K562 (cell line): Measurements from ENCODE around the gene PKP1. TPM values are rescaled to one million over a fixed set of nuclear protein-coding genes. Genes with fewer than 3 reads are reported as not detected.

Experiments
- ATAC-seq: fragments of 200-7000 bp; cut with Tn5 transposase; 3 replicates; pipeline ENCODE4 v1.9.1; 2020; ENCODE audit warnings: moderate library complexity
- BruUV-seq: library from RNA; stranded (reverse); fragments of 400-500 nt; replicated peaks from 2 replicates; lab custom pipeline; 2021; lab: Mats Ljungman, UMichigan
- CTCF ChIA-PET: fragments of 300-600 bp; formaldehyde crosslinking; extraction: SDS; loops from one replicate; lab custom pipeline; 2021; ENCODE audit warnings: low intra/inter-chr PET ratio; lab: Yijun Ruan, JAX
- POLR2A ChIA-PET: fragments of 300-600, 350-650 bp; sonication (Branson Sonifier 250); formaldehyde crosslinking; extraction: SDS; loops from one replicate; lab custom pipeline; 2021; ENCODE audit warnings: antibody characterized with exemption, inconsistent platforms; lab: Yijun Ruan, JAX
- DNase-seq, 4 experiments: peaks; one replicate each; pipeline versions ENCODE4 v3.0.0 to v3.0.0-alpha.2; 2011 to 2018; ENCODE audit warnings: low spot score in 3 of 4, mixed read lengths in 3 of 4; ENCODE audit errors: extremely low read depth in 1 of 4
- FAIRE-seq: peaks from 2 replicates; lab custom pipeline; 2011; peaks lifted over from hg19 to GRCh38; lab: Jason Lieb, UNC
- H2AFZ ChIP-seq: 2 replicates; pipeline ENCODE4 v1.6.0; 2011; ENCODE audit warnings: low read depth, low read length, control low read depth, inconsistent platforms
- H3K27ac ChIP-seq: fragments of 200-600 bp; 3 replicates; pipeline ENCODE4 v1.8.0; 2011; ENCODE audit warnings: low read depth, mild to moderate bottlenecking, control low read depth, inconsistent platforms, low read length, moderate library complexity, mixed read lengths; ENCODE audit errors: extremely low read depth
- H3K27me3 ChIP-seq, 2 experiments: fragments of 300-600 bp in 1 of 2; 2 replicates in 1 of 2; 3 replicates in 1 of 2; pipeline versions ENCODE4 v1.6.0 to v1.8.0; 2011; ENCODE audit warnings: inconsistent platforms in 2 of 2, low read length in 2 of 2, mild to moderate bottlenecking in 1 of 2, mixed read lengths in 1 of 2, moderate library complexity in 1 of 2; ENCODE audit not compliant: control insufficient read depth in 2 of 2, insufficient read depth in 2 of 2
- H3K36me3 ChIP-seq: fragments of 300-600 bp; 3 replicates; pipeline ENCODE4 v1.8.0; 2011; ENCODE audit warnings: mild to moderate bottlenecking, low read length, inconsistent platforms; ENCODE audit not compliant: control insufficient read depth, insufficient read depth
- H3K4me1 ChIP-seq, 2 experiments: fragments of 200-600 bp in 1 of 2; replicated peaks in 1 of 2; 2 replicates in 1 of 2; 3 replicates in 1 of 2; pipeline versions ENCODE4 v1.5.1 to v1.8.0; 2011; ENCODE audit warnings: inconsistent platforms in 2 of 2, low read length in 2 of 2, mild to moderate bottlenecking in 1 of 2, mixed read lengths in 1 of 2, moderate library complexity in 1 of 2; ENCODE audit not compliant: control insufficient read depth in 2 of 2, insufficient read depth in 2 of 2
- H3K4me2 ChIP-seq: 2 replicates; pipeline ENCODE4 v1.6.1; 2011; ENCODE audit warnings: low read length, control low read depth, inconsistent platforms, mixed read lengths; ENCODE audit not compliant: insufficient read depth
- H3K4me3 ChIP-seq: fragments of 200-600 bp; sonication (generic), shearing (Covaris generic); 2 replicates; pipeline ENCODE4 v1.5.1; 2016; ENCODE audit warnings: control low read depth, inconsistent platforms
- H3K79me2 ChIP-seq: fragments of 200-600 bp; 3 replicates; pipeline ENCODE4 v1.8.0; 2011; ENCODE audit warnings: low read length, inconsistent platforms; ENCODE audit not compliant: control insufficient read depth, insufficient read depth
- H3K9ac ChIP-seq, 2 experiments: 2 replicates each; pipeline versions ENCODE4 v1.6.0 to v1.6.1; 2011; ENCODE audit warnings: low read depth in 2 of 2, low read length in 2 of 2, control low read depth in 1 of 2, inconsistent platforms in 1 of 2, mild to moderate bottlenecking in 1 of 2, mixed read lengths in 1 of 2; ENCODE audit not compliant: insufficient read depth in 1 of 2
- H3K9me1 ChIP-seq: one replicate; pipeline ENCODE4 v1.6.0; 2011; ENCODE audit warnings: inconsistent platforms, mild to moderate bottlenecking, low read length, moderate library complexity; ENCODE audit not compliant: control insufficient read depth, insufficient read depth
- H3K9me3 ChIP-seq: replicated peaks from 2 replicates; pipeline ENCODE4 v1.5.1; 2011; ENCODE audit warnings: low read depth, low read length, inconsistent platforms; ENCODE audit not compliant: control insufficient read depth, insufficient read depth
- H4K20me1 ChIP-seq: replicated peaks from 2 replicates; pipeline ENCODE4 v1.6.1; 2011; ENCODE audit warnings: low read length, inconsistent platforms, mixed read lengths; ENCODE audit not compliant: control insufficient read depth, insufficient read depth
- ATF2 ChIP-seq: sonication (generic); formaldehyde crosslinking; IDR thresholded peaks from 2 replicates; pipeline ENCODE4 v1.8.1; 2022; ENCODE audit warnings: missing genetic modification reagents
- ATF3 ChIP-seq, 2 experiments: fragments of 450-650 bp in 1 of 2; sonication (generic) in 1 of 2; formaldehyde crosslinking in 1 of 2; IDR thresholded peaks in 1 of 2; conservative IDR thresholded peaks in 1 of 2; 2 replicates each; pipeline versions ENCODE4 v1.6.1 to v1.8.1; 2016 to 2023; ENCODE audit warnings: mild to moderate bottlenecking in 2 of 2, moderate library complexity in 2 of 2, inconsistent platforms in 1 of 2, missing genetic modification reagents in 1 of 2
- ATF4 ChIP-seq: fragments of 450-650 bp; formaldehyde crosslinking; IDR thresholded peaks from 2 replicates; pipeline ENCODE4 v1.4.0; 2022; ENCODE audit warnings: mild to moderate bottlenecking, moderate library complexity
- HLTF ChIP-seq: fragments of 450-650 bp; IDR thresholded peaks from 2 replicates; pipeline ENCODE4 v1.6.1; 2016
- KLF13 ChIP-seq: fragments of 450-650 bp; IDR thresholded peaks from 2 replicates; pipeline ENCODE4 v1.6.1; 2016; ENCODE audit warnings: missing genetic modification characterization, low read depth, mild to moderate bottlenecking, missing compliant biosample characterization, moderate library complexity, borderline replicate concordance
- MAZ ChIP-seq, 2 experiments: fragments of 450-650 bp in 1 of 2; sonication (generic) in 1 of 2; formaldehyde crosslinking; IDR thresholded peaks in 1 of 2; conservative IDR thresholded peaks in 1 of 2; 2 replicates each; pipeline versions ENCODE4 v1.4.0 to v1.5.0; 2020; ENCODE audit warnings: mild to moderate bottlenecking in 1 of 2, missing genetic modification reagents in 1 of 2
- MBD2 ChIP-seq: sonication (generic); IDR thresholded peaks from 2 replicates; pipeline ENCODE4 v1.6.1; 2016; ENCODE audit warnings: low read depth, borderline replicate concordance
- NCOA2 ChIP-seq, 2 experiments: fragments of 450-650 bp; IDR thresholded peaks; 2 replicates each; pipeline ENCODE4 v1.6.1; 2018; ENCODE audit warnings: mild to moderate bottlenecking in 2 of 2, moderate library complexity in 1 of 2; ENCODE audit not compliant: partially characterized antibody in 2 of 2
- NRF1 ChIP-seq, 2 experiments: fragments of 450-650 bp; IDR thresholded peaks in 1 of 2; conservative IDR thresholded peaks in 1 of 2; 2 replicates each; pipeline ENCODE4 v1.6.1; 2014; ENCODE audit warnings: mild to moderate bottlenecking in 2 of 2
- POLR3A ChIP-seq: IDR thresholded peaks from 2 replicates; pipeline ENCODE4 v1.6.1; 2011; ENCODE audit warnings: borderline replicate concordance, mild to moderate bottlenecking, moderate library complexity; ENCODE audit not compliant: insufficient read length, insufficient read depth; ENCODE audit errors: extremely low read depth
- PPARD ChIP-seq: fragments of 250-450 bp; sonication (Bioruptor Pico); IDR thresholded peaks from 2 replicates; pipeline ENCODE4 v1.8.0; 2022; ENCODE audit warnings: inconsistent platforms, mild to moderate bottlenecking, moderate library complexity
- SAFB ChIP-seq: fragments of 200-400 bp; formaldehyde crosslinking; IDR thresholded peaks from 2 replicates; pipeline ENCODE4 v1.6.1; 2017; ENCODE audit warnings: low read depth, low read length, borderline replicate concordance
- SUPT5H ChIP-seq: fragments of 450-650 bp; IDR thresholded peaks from 2 replicates; pipeline ENCODE4 v1.6.1; 2016
- TCF15 ChIP-seq: fragments of 250-450 bp; sonication (Bioruptor Pico); IDR thresholded peaks from 2 replicates; pipeline ENCODE4 v1.8.0; 2022; ENCODE audit warnings: moderate library complexity, mild to moderate bottlenecking, inconsistent platforms
- ZKSCAN1 ChIP-seq: fragments of 150-350 bp; IDR thresholded peaks from 2 replicates; pipeline ENCODE4 v1.6.1; 2016; ENCODE audit warnings: low read depth, low read length
- ZZZ3 ChIP-seq: fragments of 450-650 bp; IDR thresholded peaks from 2 replicates; pipeline ENCODE4 v1.6.1; 2016; ENCODE audit warnings: antibody characterized with exemption, mild to moderate bottlenecking, moderate library complexity
- WGBS: fragments of 100-300 bp; shearing (Covaris generic); methylation state at CpG from one replicate; pipeline ENCODE4 v1.1.6; 2016; ENCODE audit warnings: low coverage, mixed read lengths; ENCODE audit not compliant: insufficient coverage; ENCODE audit errors: missing lambda C conversion rate; 5-methylcytosine and 5-hydroxymethylcytosine counted together
- in situ Hi-C: fragments of 300-500 bp; cut with MboI; formaldehyde crosslinking; loops from 4 replicates; pipeline ENCODE4 v1.15.0; 2018; ENCODE audit warnings: inconsistent platforms, mixed read lengths
- intact Hi-C: fragments of 100-400 bp; cut with micrococcal nuclease; formaldehyde crosslinking; loops from 2 replicates; pipeline ENCODE4 v1.14.2; 2022
- polyA plus RNA-seq, 8 experiments: library from polyadenylated mRNA; depleted of rRNA in 4 of 8; stranded (reverse) in 5 of 8; unstranded in 3 of 8; fragments of >200 nt; fragmentation: Nextera tagmentation in 2 of 8; fragmentation: Illumina TruSeq in 1 of 8; extraction: Ambion mirVana in 2 of 8; extraction: Trizol in 1 of 8; gene quantifications; 2 replicates each; pipeline versions ENCODE4 v1.2.1 to v1.2.3, GENCODE V29; 2011 to 2014; ENCODE audit warnings: inconsistent platforms in 1 of 8, missing spikeins in 1 of 8
- total RNA-seq, 7 experiments: library from RNA; depleted of rRNA in 6 of 7; stranded (reverse); fragments of >200 nt in 6 of 7; fragmentation: Illumina TruSeq in 2 of 7; extraction: Trizol in 2 of 7; gene quantifications; 2 replicates each; pipeline versions ENCODE4 v1.2.1 to v1.2.3, GENCODE V29; 2011 to 2021; ENCODE audit warnings: low replicate concordance in 1 of 7

PKP1 gene
- total and polyA plus RNA-seq, 9 of the 15 experiments (the other 6 are each of a cell fraction or from before 2014, with no cell fraction given): not detected

DNA sequence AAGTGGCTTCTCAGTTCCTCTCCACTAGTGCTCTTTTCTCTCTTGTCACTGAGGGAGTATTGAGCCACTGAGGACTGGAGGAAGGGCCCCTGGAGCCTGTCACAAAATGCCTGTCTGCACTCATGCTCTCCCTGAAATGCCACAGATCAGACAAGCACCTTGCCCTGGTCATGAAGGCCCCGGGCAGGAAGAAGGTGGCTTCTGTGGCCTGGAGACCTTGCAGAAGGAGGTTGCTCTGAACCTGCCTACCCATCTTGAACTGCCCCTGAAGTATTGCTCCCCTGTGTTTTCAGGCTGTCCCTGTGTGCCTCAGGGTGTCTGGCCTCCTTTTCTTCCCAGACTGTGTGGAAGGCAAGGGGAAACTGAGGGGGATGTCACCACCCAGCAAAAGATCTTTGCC, 3.1 kb downstream of the PKP1 start (continued):
- TF ChIP-seq ATF3 (IDR thresholded peaks at IDR 0.05) (no peak), ATF3 (CRISPR knock-in tag; conservative IDR thresholded peaks at IDR 0.05) (no peak), KLF13 (tag) (no peak), TCF15 (CRISPR knock-in tag) (no peak), MAZ (CRISPR knock-in tag; conservative IDR thresholded peaks at IDR 0.05 in 1 of 2, IDR thresholded peaks at IDR 0.05 in 1 of 2) (no peak), PPARD (CRISPR knock-in tag) (no peak), ATF2 (CRISPR knock-in tag) (no peak), HLTF (no peak)

GRCh38 chr1:201288007-201288406, 4.7 kb downstream of the PKP1 start:
- H3K4me1 ChIP-seq: peaks cover 0 to 9% of the 10 kb centered on the region in 2 experiments; a peak in 1 of 5 replicates
- peaks cover 37 to 96% of the 10 kb centered on the region in 2 experiments for H3K27me3 ChIP-seq
- no peak overlapping the region for H3K27ac ChIP-seq
- in situ Hi-C loops (no loop called here), intact Hi-C loops (no loop called here)
- FAIRE-seq (no peak), ATAC-seq (no peak), DNase-seq (no peak)
- POLR2A ChIA-PET: interaction anchor here (1.4 kb wide), 1 partner anchor 9 kb away, joined by 4 read pairs; no protein-coding TSS in a partner anchor
- BruUV-seq: no TSS peak
- H3K4me3 ChIP-seq: no peak overlapping the region
- no peak overlapping the region for H3K9ac ChIP-seq
- H3K9me1 ChIP-seq: no peaks in the 10 kb centered on the region
- CTCF ChIA-PET: no interaction called here
- H3K36me3 ChIP-seq: no peaks in the 10 kb centered on the region
- H3K79me2 ChIP-seq: no peaks in the 10 kb centered on the region
- under 1% methylated on average over 6 of the region's 6 CpGs for WGBS
- no peak overlapping the region for H3K4me2 ChIP-seq
- no peak overlapping the region for H2AFZ ChIP-seq
- H3K9me3 ChIP-seq: no peaks in the 10 kb centered on the region
- H4K20me1 ChIP-seq: peaks cover 9% of the 10 kb centered on the region
- no peak for TF ChIP-seq SAFB
- no peak for TF ChIP-seq POLR3A
- TF ChIP-seq NCOA2 (IDR thresholded peaks at IDR 0.05; ENCODE audit: partially characterized antibody in 2 of 2): no peak
- no peak for TF ChIP-seq ZZZ3
- no peak for TF ChIP-seq ATF4 (CRISPR knock-in tag)
- no peak for TF ChIP-seq SUPT5H
- TF ChIP-seq MBD2: no peak
- TF ChIP-seq ZKSCAN1: no peak
- no peak for TF ChIP-seq NRF1 (conservative IDR thresholded peaks at IDR 0.05 in 1 of 2, IDR thresholded peaks at IDR 0.05 in 1 of 2)
